CD8-positive, alpha-beta memory T cell (primary cell): ENCODE measurements around the gene LRRC8D. TPM values are rescaled to one million over a fixed set of nuclear protein-coding genes. Genes with fewer than 3 reads are reported as not detected.

Experiments used
- CTCF ChIA-PET: fragments of 350-600 bp; sonication (Branson Sonifier 250); formaldehyde crosslinking; loops from one replicate; lab custom pipeline; 2021; ENCODE audit warnings: antibody characterized with exemption; lab: Charles Lee
- POLR2A ChIA-PET: fragments of 350-600 bp; sonication (Branson Sonifier 250); formaldehyde crosslinking; loops from one replicate; lab custom pipeline; 2021; ENCODE audit warnings: antibody characterized with exemption; lab: Charles Lee
- DNase-seq, 5 donors: peaks; one replicate each; pipeline versions ENCODE4 v3.0.0 to v3.0.0-alpha.2; 2020 to 2022; ENCODE audit warnings: mixed read lengths in 1 of 5
- H3K27ac ChIP-seq: one replicate; pipeline ENCODE4 v1.7.0; 2013; ENCODE audit warnings: low read depth, mild to moderate bottlenecking, low read length, moderate library complexity
- H3K27me3 ChIP-seq: 2 replicates; pipeline ENCODE4 v1.7.0; 2013; ENCODE audit warnings: low read length, mild to moderate bottlenecking; ENCODE audit not compliant: insufficient read depth, poor library complexity, severe bottlenecking
- H3K36me3 ChIP-seq: 2 replicates; pipeline ENCODE4 v1.7.0; 2013; ENCODE audit warnings: mild to moderate bottlenecking, low read length, moderate library complexity; ENCODE audit not compliant: insufficient read depth
- H3K4me1 ChIP-seq: 2 replicates; pipeline ENCODE4 v1.7.0; 2013; ENCODE audit warnings: mild to moderate bottlenecking, low read length, moderate library complexity; ENCODE audit not compliant: insufficient read depth
- H3K4me3 ChIP-seq: 2 replicates; pipeline ENCODE4 v1.7.0; 2013; ENCODE audit warnings: mild to moderate bottlenecking, low read length
- H3K9me3 ChIP-seq: 2 replicates; pipeline ENCODE4 v1.7.0; 2013; ENCODE audit warnings: mild to moderate bottlenecking, low read length
- H3K27ac Mint-ChIP-seq, 8 donors: one replicate each; pipeline ENCODE4 v1.8.0; 2020 to 2021; ENCODE audit warnings: mixed read lengths in 8 of 8, mild to moderate bottlenecking in 6 of 8, inconsistent platforms in 3 of 8, moderate library complexity in 3 of 8
- H3K27me3 Mint-ChIP-seq, 2 donors: one replicate each; pipeline ENCODE4 v1.8.0; 2020 to 2021; ENCODE audit warnings: mixed read lengths in 2 of 2, mild to moderate bottlenecking in 1 of 2, moderate library complexity in 1 of 2
- H3K36me3 Mint-ChIP-seq, 3 donors: one replicate each; pipeline ENCODE4 v1.8.0; 2020 to 2021; ENCODE audit warnings: mixed read lengths in 3 of 3, inconsistent platforms in 1 of 3, mild to moderate bottlenecking in 1 of 3
- H3K4me1 Mint-ChIP-seq, 3 donors: one replicate each; pipeline ENCODE4 v1.8.0; 2020 to 2021; ENCODE audit warnings: mixed read lengths in 3 of 3, inconsistent platforms in 1 of 3, mild to moderate bottlenecking in 1 of 3
- H3K4me3 Mint-ChIP-seq, 7 donors: one replicate each; pipeline ENCODE4 v1.8.0; 2020 to 2021; ENCODE audit warnings: mixed read lengths in 7 of 7, mild to moderate bottlenecking in 6 of 7, moderate library complexity in 4 of 7, inconsistent platforms in 2 of 7
- H3K9me3 Mint-ChIP-seq, 5 donors: one replicate each; pipeline ENCODE4 v1.8.0; 2020 to 2022; ENCODE audit warnings: mixed read lengths in 5 of 5, mild to moderate bottlenecking in 3 of 5, moderate library complexity in 2 of 5, inconsistent platforms in 1 of 5
- polyA plus RNA-seq: library from polyadenylated mRNA; unstranded; fragments of 300-500 nt; fragmentation: Illumina TruSeq; gene quantifications from one replicate; pipeline ENCODE4 v1.2.3, GENCODE V29; 2021
- total RNA-seq, 2 experiments: library from RNA; stranded (reverse); gene quantifications; one replicate each; pipeline ENCODE4 v1.2.3, GENCODE V29; 2021

The LRRC8D gene
- total and polyA plus RNA-seq, 3 experiments from 2014 or later = 39.0 to 56.3 (median 41.9) TPM

- Mint-ChIP-seq H3K4me3 (no peak overlapping the region), H3K36me3 (peaks cover 8 to 37% (median 11%) of the 10 kb centered on the region in 3 donors), H3K4me1 (peaks cover 31 to 44% (median 35%) of the 10 kb centered on the region in 3 donors), H3K27ac (peak overlapping the region in 2 of 8 donors; percentile 0 to 62), H3K9me3 (no peaks in the 10 kb centered on the region), H3K27me3 (no peaks in the 10 kb centered on the region)
- no peak for DNase-seq
- CTCF ChIA-PET = no interaction called here
- H3K27me3 ChIP-seq = no peaks in the 10 kb centered on the region
- peak overlapping the region; percentile 39 for H3K27ac ChIP-seq
- H3K4me1 ChIP-seq = no peaks in the 10 kb centered on the region
- H3K9me3 ChIP-seq = no peaks in the 10 kb centered on the region
- H3K36me3 ChIP-seq = no peaks in the 10 kb centered on the region
- no peak overlapping the region for H3K4me3 ChIP-seq
- POLR2A ChIA-PET = no interaction called here
Observed at GRCh38 chr1:89887713-89888112, 66.9 kb downstream of the LRRC8D start.

- H3K27me3 ChIP-seq = no peaks in the 10 kb centered on the region
- H3K4me1 ChIP-seq = no peaks in the 10 kb centered on the region
- Mint-ChIP-seq H3K4me3 (no peak overlapping the region), H3K9me3 (no peaks in the 10 kb centered on the region), H3K36me3 (peaks cover 8 to 31% (median 14%) of the 10 kb centered on the region in 3 donors), H3K27me3 (no peaks in the 10 kb centered on the region), H3K27ac (no peak overlapping the region), H3K4me1 (peaks cover 31 to 43% (median 33%) of the 10 kb centered on the region in 3 donors)
- H3K9me3 ChIP-seq = no peaks in the 10 kb centered on the region
- H3K36me3 ChIP-seq = no peaks in the 10 kb centered on the region
- no peak overlapping the region for H3K4me3 ChIP-seq
- POLR2A ChIA-PET = no interaction called here
- CTCF ChIA-PET = no interaction called here
- no peak for DNase-seq
- H3K27ac ChIP-seq = peak overlapping the region; percentile 39
Observed at GRCh38 chr1:89888480-89889322, 67.9 kb downstream of the LRRC8D start.

GRCh38 chr1:89889323-89889615 is 68.4 kb downstream of the LRRC8D start:
- DNase-seq = no peak
- Histone ChIP-seq H3K27ac (peak overlapping the region; percentile 21), H3K4me1 (no peaks in the 10 kb centered on the region), H3K4me3 (no peak overlapping the region), H3K27me3 (no peaks in the 10 kb centered on the region), H3K36me3 (no peaks in the 10 kb centered on the region), H3K9me3 (no peaks in the 10 kb centered on the region)
- Mint-ChIP-seq H3K36me3 (peaks cover 8 to 30% (median 14%) of the 10 kb centered on the region in 3 donors), H3K9me3 (no peaks in the 10 kb centered on the region), H3K4me3 (no peak overlapping the region), H3K27ac (no peak overlapping the region), H3K27me3 (no peaks in the 10 kb centered on the region), H3K4me1 (peaks cover 31 to 43% (median 33%) of the 10 kb centered on the region in 3 donors)
- ChIA-PET POLR2A (no interaction called here), CTCF (no interaction called here)

GRCh38 chr1:89890085-89890752 is 69.4 kb downstream of the LRRC8D start:
- Histone ChIP-seq H3K27me3 (no peaks in the 10 kb centered on the region), H3K27ac (peak overlapping the region; percentile 30), H3K36me3 (no peaks in the 10 kb centered on the region), H3K4me1 (no peaks in the 10 kb centered on the region), H3K4me3 (no peak overlapping the region), H3K9me3 (no peaks in the 10 kb centered on the region)
- H3K27me3 Mint-ChIP-seq = no peaks in the 10 kb centered on the region
- CTCF ChIA-PET = no interaction called here
- peak overlapping the region in 1 of 8 donors; percentile 24 for H3K27ac Mint-ChIP-seq
- H3K4me1 Mint-ChIP-seq = peaks cover 25 to 40% (median 28%) of the 10 kb centered on the region in 3 donors
- no peak for DNase-seq
- no peaks in the 10 kb centered on the region for H3K9me3 Mint-ChIP-seq
- H3K4me3 Mint-ChIP-seq = no peak overlapping the region
- H3K36me3 Mint-ChIP-seq = peaks cover 8 to 28% (median 15%) of the 10 kb centered on the region in 3 donors
- POLR2A ChIA-PET = no interaction called here

GRCh38 chr1:89892816-89893215 is 72.0 kb downstream of the LRRC8D start:
- H3K27ac Mint-ChIP-seq = no peak overlapping the region
- H3K36me3 Mint-ChIP-seq = peaks cover 8 to 35% (median 18%) of the 10 kb centered on the region in 3 donors
- H3K4me1 ChIP-seq = no peaks in the 10 kb centered on the region
- H3K9me3 Mint-ChIP-seq = no peaks in the 10 kb centered on the region
- peaks cover 26 to 31% (median 30%) of the 10 kb centered on the region in 3 donors for H3K4me1 Mint-ChIP-seq
- H3K27ac ChIP-seq = no peak overlapping the region
- H3K36me3 ChIP-seq = no peaks in the 10 kb centered on the region
- ChIA-PET CTCF (interaction anchor here (2.0 kb wide), 1 partner anchor 70 kb away, joined by 5 read pairs; no protein-coding TSS in a partner anchor), POLR2A (no interaction called here)
- no peak overlapping the region for H3K4me3 Mint-ChIP-seq
- no peaks in the 10 kb centered on the region for H3K27me3 ChIP-seq
- H3K4me3 ChIP-seq = no peak overlapping the region
- H3K9me3 ChIP-seq = no peaks in the 10 kb centered on the region
- DNase-seq = no peak
- H3K27me3 Mint-ChIP-seq = no peaks in the 10 kb centered on the region

GRCh38 chr1:89894210-89895201 is 73.7 kb downstream of the LRRC8D start:
- no peak overlapping the region for H3K4me3 ChIP-seq
- peaks cover 28 to 42% (median 41%) of the 10 kb centered on the region in 3 donors for H3K4me1 Mint-ChIP-seq
- H3K27ac ChIP-seq = peak overlapping the region; percentile 68
- DNase-seq = no peak
- H3K9me3 ChIP-seq = no peaks in the 10 kb centered on the region
- CTCF ChIA-PET = no interaction called here
- peaks cover 5% of the 10 kb centered on the region for H3K36me3 ChIP-seq
- POLR2A ChIA-PET = no interaction called here
- no peaks in the 10 kb centered on the region for H3K27me3 ChIP-seq
- no peaks in the 10 kb centered on the region for H3K27me3 Mint-ChIP-seq
- no peaks in the 10 kb centered on the region for H3K4me1 ChIP-seq
- peaks cover 5 to 42% (median 16%) of the 10 kb centered on the region in 3 donors for H3K36me3 Mint-ChIP-seq
- peak overlapping the region in 1 of 8 donors; percentile 12 for H3K27ac Mint-ChIP-seq
- H3K9me3 Mint-ChIP-seq = no peaks in the 10 kb centered on the region
- H3K4me3 Mint-ChIP-seq = no peak overlapping the region

- Histone ChIP-seq H3K36me3 (peaks cover 5% of the 10 kb centered on the region), H3K9me3 (no peaks in the 10 kb centered on the region), H3K27me3 (no peaks in the 10 kb centered on the region), H3K4me1 (no peaks in the 10 kb centered on the region), H3K27ac (peak overlapping the region; percentile 68), H3K4me3 (no peak overlapping the region)
- Mint-ChIP-seq H3K27ac (peak overlapping the region in 5 of 8 donors; percentile 0 to 77 (median 20)), H3K27me3 (no peaks in the 10 kb centered on the region), H3K4me1 (peaks cover 29 to 42% (median 39%) of the 10 kb centered on the region in 3 donors), H3K36me3 (peaks cover 0 to 32% (median 14%) of the 10 kb centered on the region in 3 donors), H3K4me3 (no peak overlapping the region), H3K9me3 (no peaks in the 10 kb centered on the region)
- ChIA-PET POLR2A (no interaction called here), CTCF (no interaction called here)
- DNase-seq = no peak
Observed at GRCh38 chr1:89896105-89896942, 75.5 kb downstream of the LRRC8D start.
